Kidney tubule cell (primary cell): ENCODE data around the gene NEMF.
A peak's percentile ranks its signal among the peaks of the same experiment; 100 is the strongest.

Experiments used
- DNase-seq: peaks from one replicate; pipeline ENCODE4 v3.0.0-alpha.2; 2018; ENCODE audit warnings: low spot score

The NEMF gene

DNA sequence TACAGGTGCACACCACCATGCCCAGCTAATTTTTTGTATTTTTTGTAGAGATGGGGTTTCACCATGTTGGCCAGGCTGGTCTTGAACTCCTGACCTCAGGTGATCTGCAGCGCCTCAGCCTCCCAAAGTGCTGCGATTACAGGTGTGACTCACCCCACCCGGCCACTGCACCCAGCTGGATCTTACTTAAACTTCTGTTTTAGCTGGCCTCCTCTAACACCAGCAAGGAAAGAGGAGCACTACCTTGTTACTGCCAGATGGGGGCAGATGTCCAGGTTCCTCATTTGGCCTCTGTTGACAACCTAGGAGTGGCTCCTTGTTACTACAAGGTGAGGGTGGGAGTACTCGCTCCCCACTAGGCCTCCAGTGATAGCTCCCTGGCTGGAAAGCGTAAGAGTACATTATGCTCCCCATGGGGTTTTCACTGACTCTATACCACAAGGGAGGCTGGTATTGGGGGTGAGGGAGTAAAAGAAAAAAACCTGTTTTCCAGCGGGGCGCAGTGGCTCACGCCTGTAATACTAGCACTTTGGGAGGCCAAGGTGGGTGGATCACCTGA, 27.1 kb upstream of the NEMF start:
- DNase-seq: peak; percentile 87

DNA sequence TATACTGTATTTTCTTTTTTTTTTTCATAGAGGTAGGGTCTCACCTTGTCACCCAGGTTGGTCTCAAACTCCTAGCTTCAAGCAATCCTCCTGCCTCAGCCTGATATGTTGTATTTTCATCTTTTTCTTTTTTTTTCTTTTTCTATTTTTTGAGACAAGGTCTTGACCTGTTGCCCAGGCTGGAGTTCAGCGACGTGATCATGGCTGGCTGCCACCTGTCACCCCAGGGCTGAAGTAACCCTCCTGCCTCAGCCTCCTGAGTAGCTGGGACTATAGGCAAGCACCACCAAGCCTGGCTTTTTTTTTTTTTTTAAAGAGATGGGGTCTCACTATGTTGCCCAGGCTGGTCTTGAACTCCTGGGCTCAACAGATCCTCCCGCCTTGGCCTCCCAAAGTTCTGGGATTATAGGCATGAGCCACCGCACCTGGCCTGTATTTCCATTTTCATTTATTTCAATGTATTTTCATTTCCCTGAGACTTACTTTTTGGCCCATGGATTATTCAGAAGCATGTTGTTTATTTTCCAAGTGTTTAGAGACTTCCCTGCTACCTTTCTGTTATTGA, 24.1 kb upstream of the NEMF start:
- no peak for DNase-seq

DNA sequence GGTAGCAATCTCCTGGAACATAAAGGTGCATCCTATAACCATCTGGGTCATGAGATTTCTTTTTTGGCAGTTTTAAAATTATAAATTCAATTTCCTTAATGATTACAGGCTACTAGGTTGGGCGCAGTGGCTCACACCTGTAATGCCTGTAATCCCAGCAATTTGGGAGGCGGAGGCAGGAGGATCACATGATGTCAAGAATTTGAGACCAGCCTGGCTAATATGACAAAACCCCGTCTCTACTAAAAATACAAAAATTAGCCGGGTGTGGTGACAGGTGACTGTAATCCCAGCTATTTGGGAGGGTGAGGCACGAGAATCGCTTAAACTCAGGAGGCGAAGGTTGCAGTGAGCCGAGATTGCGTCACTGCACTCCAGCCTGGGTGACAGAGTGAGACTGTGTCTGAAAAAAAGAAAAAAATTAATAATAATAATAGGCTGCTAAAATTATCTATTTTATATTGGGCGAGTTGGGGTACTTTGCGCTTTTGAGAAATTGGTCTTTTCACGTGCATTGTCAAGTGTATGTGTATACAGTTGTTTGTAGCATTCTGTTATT, 23.1 kb upstream of the NEMF start:
- no peak for DNase-seq

DNA sequence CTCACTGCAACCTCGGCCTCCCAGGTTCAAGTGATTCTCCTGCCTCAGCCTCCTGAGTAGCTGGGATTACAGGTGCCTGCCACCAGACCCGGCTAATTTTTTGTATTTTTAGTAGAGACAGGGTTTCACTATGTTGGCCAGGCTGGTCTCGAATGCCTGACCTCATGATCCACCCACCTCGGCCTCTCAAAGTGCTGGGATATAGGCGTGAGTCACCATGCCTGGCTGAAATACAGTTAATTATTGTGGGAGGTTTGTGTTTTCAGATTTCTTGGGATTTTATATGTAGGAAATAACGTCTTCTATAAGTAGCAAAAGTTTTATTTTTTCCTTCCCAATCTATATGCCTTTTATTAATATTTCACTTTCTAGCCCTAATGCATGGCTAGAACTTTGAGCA, 21.0 kb upstream of the NEMF start:
- peak; percentile 67 for DNase-seq

GRCh38 chr14:49870908-49871307, 18.3 kb upstream of the NEMF start:
- DNase-seq: no peak

- DNase-seq: no peak
Observed at GRCh38 chr14:49868720-49869114, 16.1 kb upstream of the NEMF start.

- DNase-seq: peak; percentile 97
Observed at GRCh38 chr14:49867831-49868719, 15.5 kb upstream of the NEMF start.

DNA sequence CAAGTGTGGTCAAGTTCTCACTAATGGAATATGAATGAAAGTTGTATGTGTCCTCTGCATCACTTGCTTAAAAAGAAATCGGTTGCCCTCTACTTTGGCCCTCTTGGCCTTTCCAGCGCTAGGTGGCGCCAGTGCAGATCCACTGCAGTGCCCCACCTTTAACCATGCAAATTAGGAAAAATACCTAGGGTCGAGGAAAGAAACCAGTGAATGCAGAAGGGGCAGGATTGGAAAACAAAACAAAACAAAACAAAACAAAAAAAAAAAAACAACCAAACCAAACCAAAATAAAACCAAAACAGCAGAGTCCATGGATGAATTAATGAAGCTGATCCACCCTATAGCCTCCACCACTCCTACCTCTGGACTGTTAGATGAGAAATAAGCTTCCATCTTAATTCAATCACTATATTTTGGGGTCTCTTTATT, 12.9 kb upstream of the NEMF start:
- DNase-seq: peak; percentile 74

DNA sequence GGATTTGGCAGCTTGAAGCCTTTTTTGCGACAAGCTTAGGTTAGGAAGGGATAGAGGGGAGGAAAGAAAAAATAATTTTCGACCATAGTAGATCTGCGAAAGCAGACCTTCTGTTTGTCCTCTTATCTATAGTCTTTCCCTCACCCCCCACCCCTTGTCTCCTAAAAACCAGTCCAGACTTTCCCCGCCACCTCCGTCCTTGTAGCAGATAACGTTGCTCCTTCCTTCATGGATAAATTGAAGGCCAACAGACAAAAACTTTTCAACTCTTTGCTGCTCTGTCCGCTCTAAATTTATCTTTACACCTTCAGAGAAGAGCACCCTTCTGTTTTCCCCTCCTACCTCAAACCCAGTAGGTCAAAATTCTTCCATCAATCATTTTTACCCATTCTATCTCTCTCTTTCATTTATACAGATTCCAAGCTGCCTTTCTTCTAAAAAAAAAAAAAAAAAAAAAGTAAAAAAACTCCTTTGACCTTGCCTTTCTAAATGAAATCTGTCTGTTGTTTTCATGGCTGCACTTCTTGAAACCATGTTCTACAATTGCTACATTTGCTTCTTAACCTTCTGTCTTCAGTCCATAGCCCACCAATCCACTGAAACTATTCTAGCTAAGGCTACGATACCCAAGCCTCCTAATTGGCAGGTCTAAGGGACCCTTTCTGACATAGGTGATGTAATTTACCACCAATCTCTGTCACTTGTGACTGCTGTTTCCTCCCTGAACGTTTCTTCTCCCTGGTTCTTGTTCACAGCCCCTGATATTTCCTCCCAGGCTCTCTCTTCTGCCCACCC, 11.1 kb upstream of the NEMF start:
- peak; percentile 23 for DNase-seq

- peak; percentile 91 for DNase-seq
Observed at GRCh38 chr14:49862089-49862673, 9.6 kb upstream of the NEMF start.

GRCh38 chr14:49861699-49862088, 9.1 kb upstream of the NEMF start:
- DNase-seq: peak; percentile 76

DNA sequence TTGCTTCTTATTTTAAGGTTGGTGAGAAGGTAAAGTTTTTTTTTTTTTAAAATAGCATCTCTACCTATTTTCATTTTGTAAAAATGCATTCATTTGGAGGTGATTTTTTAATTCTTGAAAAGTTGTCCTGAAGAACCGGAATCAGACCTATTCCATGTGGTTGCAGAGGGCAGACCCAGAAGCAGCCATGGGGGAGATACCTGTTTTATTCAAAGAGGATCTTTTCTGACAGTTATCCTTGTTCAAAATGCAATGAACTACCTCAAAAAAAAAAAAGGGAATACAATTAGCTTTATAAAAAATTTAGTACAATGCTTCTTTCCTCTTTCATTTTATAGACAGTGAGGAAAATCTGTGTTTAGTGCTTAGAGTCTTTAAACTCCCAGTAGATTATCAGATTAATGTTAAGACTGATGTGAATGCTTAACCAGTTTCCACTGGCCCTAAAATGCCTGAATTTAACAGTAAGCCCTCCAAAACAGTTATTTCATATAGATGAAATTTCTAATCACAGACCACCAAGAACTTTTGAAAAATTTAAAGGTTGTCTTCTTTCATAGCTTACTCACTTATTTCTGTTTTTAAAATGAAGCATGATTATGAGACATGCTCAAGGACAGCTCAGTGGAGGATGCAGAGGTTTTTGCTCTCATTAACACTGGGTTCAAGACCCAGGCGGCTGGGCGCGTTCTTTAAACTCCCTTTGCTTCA, 8.6 kb upstream of the NEMF start:
- DNase-seq: no peak

DNA sequence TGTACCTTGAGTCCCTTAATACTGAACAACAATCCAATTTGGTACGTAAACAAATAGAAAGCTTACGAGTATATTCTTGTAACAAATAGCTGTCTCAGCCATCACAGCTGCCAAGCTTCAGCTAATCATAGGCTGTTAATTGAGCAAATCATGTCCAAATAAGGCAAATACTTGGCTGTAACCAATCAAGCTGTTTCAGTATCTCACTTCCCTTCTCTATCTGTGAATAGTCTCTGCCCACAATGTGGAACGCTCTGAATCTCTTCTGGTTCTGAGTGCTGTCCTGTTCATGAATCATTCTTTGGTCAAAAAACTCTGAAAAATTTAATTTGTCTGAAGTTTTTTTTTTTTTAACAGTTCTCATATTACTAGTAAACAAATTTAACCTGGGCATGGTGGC, 5.8 kb upstream of the NEMF start:
- DNase-seq: no peak

DNA sequence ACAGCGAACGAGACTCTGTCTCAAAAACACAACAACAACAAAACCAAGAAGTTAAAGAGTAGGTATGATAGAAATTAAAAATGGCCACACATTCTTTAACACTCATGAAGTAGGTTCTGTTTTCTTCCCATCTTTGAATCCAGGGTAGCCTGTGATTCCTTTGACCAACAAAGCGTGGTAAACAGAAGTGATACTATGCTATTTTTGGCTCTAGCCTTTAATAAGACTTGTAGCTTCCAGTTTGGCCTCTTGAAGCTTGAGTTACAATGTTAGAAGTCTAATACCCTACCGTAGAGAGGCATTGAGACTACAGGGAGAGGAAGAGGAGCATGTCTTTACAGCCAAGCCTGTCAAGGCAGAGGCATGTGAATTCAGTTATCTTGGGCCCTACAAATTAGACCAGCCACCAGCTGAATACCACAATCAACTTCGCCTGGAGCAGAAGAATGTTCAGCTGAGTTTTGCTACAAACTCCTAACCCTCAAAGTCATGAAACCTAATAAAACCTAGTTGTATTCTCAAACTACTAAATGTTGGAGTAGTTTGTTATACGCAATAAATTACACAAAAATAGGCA, 4.9 kb upstream of the NEMF start:
- no peak for DNase-seq

DNA sequence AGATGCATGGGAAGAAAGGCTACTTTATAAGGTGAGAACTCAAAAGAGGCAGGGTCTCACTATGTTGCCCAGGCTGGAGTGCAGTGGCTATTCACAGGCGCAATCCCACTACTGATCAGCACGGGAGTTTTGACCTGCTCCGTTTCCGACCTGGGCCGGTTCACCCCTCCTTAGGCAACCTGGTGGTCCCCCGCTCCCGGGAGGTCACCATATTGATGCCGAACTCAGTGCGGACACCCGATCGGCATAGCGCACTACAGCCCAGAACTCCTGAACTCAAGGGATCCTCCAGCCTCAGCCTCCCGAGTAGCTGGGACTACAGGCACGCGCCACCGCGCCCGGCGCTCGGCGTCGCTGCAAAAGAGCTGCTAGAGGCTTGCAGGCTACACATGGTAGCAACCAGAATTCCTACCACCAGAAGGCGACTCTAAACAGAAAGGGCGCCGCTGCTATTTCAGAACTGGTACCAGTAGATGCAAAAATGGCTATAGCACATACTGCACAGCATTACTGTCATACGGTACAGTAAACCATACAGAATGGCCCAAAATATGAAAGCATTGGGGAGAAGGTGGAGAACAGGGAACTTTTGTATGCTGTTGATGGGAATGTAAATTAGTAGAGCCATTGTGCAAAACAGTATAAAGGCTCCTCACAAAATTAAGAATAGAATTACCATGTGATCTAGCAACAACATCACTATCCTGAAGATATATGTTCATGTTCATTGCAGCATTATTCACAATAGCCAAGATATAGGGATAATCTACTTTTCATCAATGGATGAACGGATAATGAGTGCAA, 1.2 kb upstream of the NEMF start:
- peak; percentile 86 for DNase-seq

GRCh38 chr14:49853158-49853477, 530 bp upstream of the NEMF start:
- no peak for DNase-seq

- peak; percentile 17 for DNase-seq
Observed at GRCh38 chr14:49851813-49852212, 775 bp downstream of the NEMF start.

- DNase-seq: no peak
Observed at GRCh38 chr14:49849213-49849847, 3.3 kb downstream of the NEMF start.

- DNase-seq: no peak
Observed at GRCh38 chr14:49828640-49829039, 23.9 kb downstream of the NEMF start.

DNA sequence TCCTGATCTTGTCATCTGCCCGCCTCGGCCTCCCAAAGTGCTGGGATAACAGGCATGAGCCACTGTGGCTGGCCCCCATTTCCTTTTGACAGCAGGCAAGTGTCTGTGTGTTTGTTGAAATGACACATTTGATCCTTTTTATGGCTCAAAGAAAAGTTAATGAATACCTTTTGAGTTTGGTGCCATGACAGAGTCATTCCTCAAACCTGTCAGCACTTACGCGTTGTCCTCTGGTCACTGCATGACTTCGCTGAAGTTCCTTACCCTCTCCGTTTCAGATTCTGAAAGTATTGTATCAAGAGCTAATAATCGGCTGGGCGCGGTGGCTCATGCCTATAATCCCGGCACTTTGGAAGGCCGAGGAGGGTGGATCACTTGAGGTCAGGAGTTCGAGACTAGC, 32.4 kb downstream of the NEMF start:
- DNase-seq: peak; percentile 20
